ENCODE data around the gene AGBL4.
A peak's percentile ranks its signal among the peaks of the same experiment; 100 is the strongest.

Gene AGBL4

GRCh38 chr1:48654606-48655210, 1369.0 kb downstream of the AGBL4 start:
- DNase-seq (ENCODE audit: low spot score): peak; percentile 41

GRCh38 chr1:48652334-48652733, 1371.4 kb downstream of the AGBL4 start:
- DNase-seq (ENCODE audit: low spot score): no peak

- no peak for DNase-seq (ENCODE audit: low spot score)
Measured at GRCh38 chr1:48649880-48650279, 1373.9 kb downstream of the AGBL4 start.

GRCh38 chr1:48645883-48646282, 1377.9 kb downstream of the AGBL4 start:
- DNase-seq (ENCODE audit: low spot score): no peak

GRCh38 chr1:48644905-48645605, 1378.7 kb downstream of the AGBL4 start:
- no peak for DNase-seq (ENCODE audit: low spot score)

- DNase-seq (ENCODE audit: low spot score): no peak
Measured at GRCh38 chr1:48644190-48644900, 1379.4 kb downstream of the AGBL4 start.

- DNase-seq (ENCODE audit: low spot score): no peak
Measured at GRCh38 chr1:48643193-48643592, 1380.6 kb downstream of the AGBL4 start.

GRCh38 chr1:48640836-48641492, 1382.8 kb downstream of the AGBL4 start:
- DNase-seq (ENCODE audit: low spot score): no peak

- DNase-seq (ENCODE audit: low spot score): no peak
Measured at GRCh38 chr1:48629867-48630266, 1393.9 kb downstream of the AGBL4 start.

GRCh38 chr1:48627486-48627885, 1396.3 kb downstream of the AGBL4 start:
- DNase-seq (ENCODE audit: low spot score): no peak

- peak; percentile 66 for DNase-seq (ENCODE audit: low spot score)
Measured at GRCh38 chr1:48619539-48619938, 1404.2 kb downstream of the AGBL4 start.

GRCh38 chr1:48617252-48617651, 1406.5 kb downstream of the AGBL4 start:
- DNase-seq (ENCODE audit: low spot score): no peak

- DNase-seq (ENCODE audit: low spot score): no peak
Measured at GRCh38 chr1:48616710-48617109, 1407.0 kb downstream of the AGBL4 start.

- DNase-seq (ENCODE audit: low spot score): no peak
Measured at GRCh38 chr1:48611841-48612240, 1411.9 kb downstream of the AGBL4 start.

- no peak for DNase-seq (ENCODE audit: low spot score)
Measured at GRCh38 chr1:48610628-48611542, 1412.9 kb downstream of the AGBL4 start.

GRCh38 chr1:48608882-48609281, 1414.9 kb downstream of the AGBL4 start:
- no peak for DNase-seq (ENCODE audit: low spot score)

GRCh38 chr1:48603222-48603621, 1420.5 kb downstream of the AGBL4 start:
- no peak for DNase-seq (ENCODE audit: low spot score)

GRCh38 chr1:48602349-48602748, 1421.4 kb downstream of the AGBL4 start:
- no peak for DNase-seq (ENCODE audit: low spot score)

GRCh38 chr1:48600182-48600581, 1423.6 kb downstream of the AGBL4 start:
- no peak for DNase-seq (ENCODE audit: low spot score)

GRCh38 chr1:48597663-48598062, 1426.1 kb downstream of the AGBL4 start:
- DNase-seq (ENCODE audit: low spot score): no peak

- no peak for DNase-seq (ENCODE audit: low spot score)
Measured at GRCh38 chr1:48596046-48596445, 1427.7 kb downstream of the AGBL4 start.

- no peak for DNase-seq (ENCODE audit: low spot score)
Measured at GRCh38 chr1:48595613-48596012, 1428.1 kb downstream of the AGBL4 start.
